ENCODE results near the gene CDC14A.
"Not testable (repeated sequence)": the region's sequence is repeated elsewhere in the genome, so short reads cannot be mapped to it uniquely, and the experiment has no call there.

Gene CDC14A

GRCh38 chr1:100407390-100407789 is 55.1 kb downstream of the CDC14A start:
- DNase-seq (ENCODE audit: low read depth) = not testable (repeated sequence)

GRCh38 chr1:100411019-100411418 is 58.7 kb downstream of the CDC14A start:
- no peak for DNase-seq (ENCODE audit: low read depth)

DNA sequence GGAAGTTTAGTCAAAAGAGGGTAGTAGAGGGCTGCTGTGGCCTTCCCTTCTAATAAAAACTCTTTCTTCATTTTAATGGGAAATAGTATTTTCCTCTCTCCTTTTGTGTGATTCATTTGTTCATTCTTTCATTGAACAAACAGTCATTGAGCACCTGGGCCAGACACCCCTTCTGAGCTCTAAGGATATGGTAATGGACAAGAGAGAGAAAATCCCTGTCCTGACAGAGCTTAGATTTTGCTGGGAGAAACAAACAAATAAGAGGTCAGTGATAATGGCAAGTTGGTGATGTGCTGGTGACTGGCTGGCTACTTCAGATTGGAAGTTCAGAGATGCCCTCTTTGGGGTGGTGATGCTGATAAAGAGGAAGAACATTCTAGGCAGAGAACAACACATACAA is 59.3 kb downstream of the CDC14A start:
- no peak for DNase-seq (ENCODE audit: low read depth)

DNA sequence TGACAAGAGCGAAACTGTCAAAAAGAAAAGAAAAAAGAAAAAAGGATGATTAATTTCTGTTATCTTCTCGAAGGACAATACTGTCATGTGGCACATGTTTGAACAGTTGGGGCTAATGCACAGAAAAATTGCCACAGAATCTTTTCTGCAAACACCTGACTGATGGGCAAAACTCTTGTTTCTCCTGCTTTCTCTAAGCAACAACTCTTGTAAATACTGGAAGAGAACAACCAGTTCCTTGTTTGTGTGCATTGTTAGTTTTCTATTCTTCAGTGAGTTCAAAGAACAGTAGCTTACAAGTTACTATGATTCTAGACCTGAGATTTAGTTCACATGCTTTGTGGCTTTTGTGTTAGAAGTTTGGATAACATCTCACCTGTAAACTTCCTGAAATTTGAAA is 60.7 kb downstream of the CDC14A start:
- DNase-seq (ENCODE audit: low read depth) = no peak

DNA sequence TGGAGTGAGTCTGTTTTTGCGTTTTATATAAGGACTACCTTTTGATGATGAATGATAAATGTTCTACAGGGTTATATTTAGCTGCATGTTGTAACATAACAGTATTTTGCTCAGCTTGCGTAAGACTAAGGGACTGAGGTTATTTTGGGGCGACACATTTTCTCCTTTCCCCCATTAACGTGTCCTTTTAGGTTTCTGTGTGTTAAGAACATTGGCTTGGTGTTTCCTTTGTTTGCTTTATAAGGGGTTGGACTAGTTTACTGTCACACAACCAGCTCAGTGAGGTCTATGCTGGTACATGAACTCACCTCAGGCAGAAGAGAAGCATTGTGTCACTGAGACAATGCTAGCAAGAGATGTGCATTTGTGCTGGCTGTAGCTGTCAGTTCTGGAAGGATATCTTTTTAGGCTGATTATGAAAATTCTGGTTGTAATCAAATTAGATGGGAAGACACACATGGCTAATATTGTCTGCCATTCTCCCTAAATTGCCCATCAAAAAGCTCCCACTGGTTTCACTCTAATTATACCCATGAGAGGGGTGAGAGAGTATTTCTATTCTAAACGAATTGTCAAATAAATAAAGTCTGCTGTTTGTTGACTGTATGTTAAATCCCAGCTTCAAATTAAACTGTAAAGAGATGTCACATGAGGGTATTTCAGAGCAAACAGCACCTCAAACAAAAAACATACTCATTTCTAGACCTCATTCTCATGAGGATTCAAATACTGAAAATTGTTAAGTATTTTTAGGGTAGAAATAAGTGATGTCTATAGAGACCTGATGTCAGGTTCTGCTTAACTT is 62.6 kb downstream of the CDC14A start:
- DNase-seq (ENCODE audit: low read depth) = no peak

DNA sequence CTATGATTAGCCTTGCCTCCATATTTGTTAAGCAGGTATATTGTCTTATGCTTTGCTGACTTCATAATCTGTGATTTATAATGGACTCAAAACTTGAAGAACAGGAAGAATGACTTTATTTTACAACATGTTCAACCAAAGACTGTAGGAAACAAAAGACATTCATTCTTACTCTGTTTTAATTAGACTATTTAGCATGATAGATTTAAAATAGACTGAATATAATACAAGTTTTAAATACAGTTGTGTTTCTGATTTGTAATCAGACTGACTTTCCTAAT is 63.1 kb downstream of the CDC14A start:
- no peak for DNase-seq (ENCODE audit: low read depth)

GRCh38 chr1:100419072-100419471 is 66.8 kb downstream of the CDC14A start:
- no peak for DNase-seq (ENCODE audit: low read depth)

DNA sequence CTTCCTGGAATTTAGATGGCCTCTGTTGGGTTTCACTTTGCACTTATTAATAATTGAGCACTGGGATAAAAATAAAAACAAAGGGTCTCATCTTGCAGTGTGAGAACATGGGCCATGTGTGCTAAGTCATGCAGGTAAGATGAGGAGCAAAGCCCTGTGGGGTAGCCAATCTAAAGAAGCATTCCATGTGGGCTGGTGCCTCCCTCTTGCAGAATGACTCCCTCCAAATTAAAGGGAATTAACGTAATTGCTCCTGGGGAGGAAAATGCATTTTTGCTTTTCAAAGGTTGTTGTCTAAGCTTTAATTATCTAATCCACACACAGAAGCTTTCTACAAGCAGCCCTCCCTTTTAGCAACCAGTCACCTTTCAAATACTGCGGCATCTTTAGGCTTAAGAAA is 69.8 kb downstream of the CDC14A start:
- DNase-seq (ENCODE audit: low read depth) = no peak

- DNase-seq (ENCODE audit: low read depth) = no peak
These were observed 71.6 kb downstream of the CDC14A start for GRCh38 chr1:100423832-100424337.

GRCh38 chr1:100428160-100428559 is 75.9 kb downstream of the CDC14A start:
- DNase-seq (ENCODE audit: low read depth) = no peak

DNA sequence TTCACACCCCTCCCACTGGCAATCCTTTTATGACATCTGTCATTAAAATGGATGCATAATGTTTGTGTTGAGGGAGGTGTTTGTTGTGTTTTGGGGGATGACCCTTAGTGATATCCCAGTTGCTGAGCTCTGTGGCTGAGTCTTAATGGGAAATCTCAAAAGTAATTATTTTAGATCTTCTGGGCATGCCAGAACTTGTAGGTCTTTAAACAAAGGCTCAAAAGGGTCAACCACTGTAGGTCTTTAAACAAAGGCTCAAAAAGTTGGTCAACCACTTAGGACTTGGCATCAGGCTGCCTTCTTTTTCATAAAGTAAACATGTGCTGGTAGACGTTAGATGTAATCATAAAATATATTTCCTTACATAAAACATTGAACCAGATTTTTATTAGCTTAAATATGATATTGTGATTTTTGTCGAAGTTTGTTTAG is 78.0 kb downstream of the CDC14A start:
- no peak for DNase-seq (ENCODE audit: low read depth)

DNA sequence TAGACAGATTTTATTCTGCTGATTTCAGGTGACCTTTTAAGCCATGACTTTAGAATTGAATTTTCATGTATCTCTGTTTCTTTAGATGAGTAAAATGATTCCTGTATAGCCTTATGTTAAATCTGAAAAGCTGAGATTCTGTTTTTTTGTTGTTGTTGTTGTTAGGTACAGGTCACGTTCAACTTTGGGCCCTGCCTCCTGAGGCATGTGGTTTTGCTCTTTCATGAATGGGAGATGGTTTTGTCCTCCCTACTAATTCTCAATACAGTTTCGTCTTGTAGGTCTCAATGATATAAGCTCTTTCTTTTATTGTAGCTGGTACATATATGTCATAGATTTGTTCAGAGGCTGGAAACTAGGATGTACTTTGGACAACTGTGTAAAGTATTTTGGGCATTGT is 79.6 kb downstream of the CDC14A start:
- no peak for DNase-seq (ENCODE audit: low read depth)

DNA sequence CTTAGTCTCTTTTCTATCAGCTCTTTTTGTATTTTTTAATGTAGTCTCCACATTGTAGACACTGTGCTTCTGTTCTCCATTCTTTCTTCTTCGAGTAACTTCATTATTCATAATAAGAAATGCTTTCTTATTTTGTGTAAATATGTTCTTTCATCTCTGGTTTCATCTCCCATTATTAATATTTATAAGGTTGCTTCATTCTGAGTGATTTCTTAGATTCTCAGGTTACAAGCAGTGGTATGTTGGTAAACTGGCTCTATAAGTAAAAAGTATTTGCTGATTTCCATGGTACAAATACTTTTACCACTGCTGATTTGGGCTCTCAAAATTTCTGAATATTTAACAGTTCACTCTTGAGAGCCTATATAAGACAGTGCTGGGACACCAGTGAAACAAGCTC is 81.3 kb downstream of the CDC14A start:
- DNase-seq (ENCODE audit: low read depth) = no peak

DNA sequence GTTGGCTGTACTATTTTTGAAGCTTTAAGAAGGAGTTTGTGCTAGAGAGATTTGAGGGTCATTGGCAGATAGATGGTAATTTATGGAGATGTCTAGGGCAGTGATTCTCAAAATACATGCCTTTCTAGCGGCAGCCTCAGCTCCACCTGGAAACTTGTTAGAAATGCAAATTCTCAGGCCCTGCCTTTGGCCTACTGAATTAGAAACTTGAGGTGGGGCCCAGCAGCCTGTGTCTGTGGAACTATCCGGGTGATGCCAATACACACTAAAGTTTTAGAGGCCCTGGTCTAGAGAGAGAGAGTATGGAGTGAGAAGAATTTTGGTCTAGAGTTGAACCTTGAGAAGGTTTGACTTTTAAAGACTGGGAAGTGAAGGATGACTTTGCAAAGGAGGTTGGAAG is 82.5 kb downstream of the CDC14A start:
- no peak for DNase-seq (ENCODE audit: low read depth)

GRCh38 chr1:100438375-100438774 is 86.1 kb downstream of the CDC14A start:
- DNase-seq (ENCODE audit: low read depth) = no peak

DNA sequence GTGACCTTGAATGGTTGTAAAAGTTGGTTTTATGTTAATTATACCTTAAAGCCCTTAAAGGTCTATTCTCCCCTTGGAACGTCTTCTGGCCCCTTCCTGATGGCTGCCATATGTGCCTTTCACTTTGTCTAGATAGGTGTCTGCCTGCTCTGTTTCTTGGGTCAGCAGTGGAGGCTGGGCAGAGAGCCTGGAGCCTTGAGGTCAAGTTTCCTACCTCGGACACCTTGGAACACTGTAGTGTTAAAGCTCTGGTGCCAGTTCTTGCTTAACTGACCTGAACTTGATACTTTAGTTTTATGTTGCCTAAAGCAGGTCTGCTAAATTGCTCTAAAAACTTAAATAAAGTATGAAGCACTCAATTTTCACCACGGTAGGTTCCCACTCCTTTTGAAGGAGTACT is 86.5 kb downstream of the CDC14A start:
- DNase-seq (ENCODE audit: low read depth) = no peak

DNA sequence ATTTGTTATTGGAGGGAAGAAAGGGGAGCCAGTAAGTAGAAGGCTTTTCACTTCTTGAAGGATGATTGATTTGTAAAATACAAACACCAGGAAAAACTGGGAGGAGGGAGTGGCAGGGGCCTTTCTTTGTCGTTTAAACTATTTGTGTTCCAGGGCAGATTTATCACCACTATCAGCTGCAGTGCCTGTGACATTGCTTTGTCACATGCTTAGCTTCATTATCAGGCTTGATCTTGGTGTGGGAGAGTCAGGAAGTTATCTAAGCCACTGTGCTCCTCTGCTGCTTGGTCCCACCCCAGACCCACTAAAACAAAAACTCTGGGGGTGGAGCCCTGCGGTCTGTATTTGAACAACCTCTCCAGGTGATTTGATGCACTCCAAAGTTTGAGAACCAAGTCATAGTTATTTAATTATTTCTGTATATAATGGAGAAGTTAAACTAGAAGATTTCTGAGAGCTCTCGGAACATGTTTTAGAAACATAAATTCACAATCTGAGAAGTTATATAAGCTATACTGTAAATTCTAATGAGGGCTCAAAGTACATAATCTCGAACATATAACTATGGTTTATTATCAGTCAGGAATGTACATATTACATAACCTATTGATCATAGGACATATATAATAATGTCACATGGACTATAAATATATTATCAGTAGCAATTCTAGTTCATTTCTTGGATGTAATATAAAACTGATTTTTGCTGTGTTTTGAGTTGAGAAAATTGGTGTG is 87.9 kb downstream of the CDC14A start:
- no peak for DNase-seq (ENCODE audit: low read depth)

DNA sequence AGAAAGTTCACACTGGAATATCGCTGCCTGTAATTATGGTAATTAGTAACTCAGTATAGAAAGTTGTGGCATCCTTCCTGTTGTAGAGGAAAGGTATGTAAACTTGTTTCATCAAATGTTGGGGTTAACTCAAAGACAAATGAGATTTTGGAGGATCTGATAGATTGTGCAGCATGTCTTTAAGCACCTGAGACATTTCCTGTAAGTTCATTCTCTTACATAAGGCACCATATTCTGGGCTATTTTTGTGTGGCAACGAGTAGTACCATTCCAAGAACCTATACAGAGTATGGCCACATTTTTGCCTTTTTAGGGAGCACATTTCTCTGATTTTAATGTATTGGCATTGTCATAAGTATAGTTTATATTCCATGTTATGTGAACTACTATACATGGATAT is 88.8 kb downstream of the CDC14A start:
- no peak for DNase-seq (ENCODE audit: low read depth)

DNA sequence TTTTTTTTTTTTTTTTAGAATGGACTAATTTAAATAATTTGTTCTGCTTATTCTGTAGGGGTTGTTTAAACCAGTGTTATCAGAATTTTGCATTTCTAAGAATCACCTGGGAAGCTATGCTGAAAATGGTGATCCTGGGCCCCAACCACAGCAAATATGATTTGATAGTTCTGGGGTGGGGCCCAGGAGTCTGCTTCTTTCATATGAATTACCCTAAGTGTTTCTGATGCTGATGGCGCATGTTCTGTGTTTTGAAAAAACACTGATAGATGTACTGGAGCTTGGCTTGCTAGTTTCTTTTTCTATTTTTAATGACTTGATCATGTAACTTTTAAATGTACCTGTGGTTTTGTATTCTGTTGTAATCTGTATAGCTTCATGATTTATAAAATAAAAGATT is 89.3 kb downstream of the CDC14A start:
- DNase-seq (ENCODE audit: low read depth) = no peak

GRCh38 chr1:100443811-100444571 is 91.7 kb downstream of the CDC14A start:
- DNase-seq (ENCODE audit: low read depth) = no peak

DNA sequence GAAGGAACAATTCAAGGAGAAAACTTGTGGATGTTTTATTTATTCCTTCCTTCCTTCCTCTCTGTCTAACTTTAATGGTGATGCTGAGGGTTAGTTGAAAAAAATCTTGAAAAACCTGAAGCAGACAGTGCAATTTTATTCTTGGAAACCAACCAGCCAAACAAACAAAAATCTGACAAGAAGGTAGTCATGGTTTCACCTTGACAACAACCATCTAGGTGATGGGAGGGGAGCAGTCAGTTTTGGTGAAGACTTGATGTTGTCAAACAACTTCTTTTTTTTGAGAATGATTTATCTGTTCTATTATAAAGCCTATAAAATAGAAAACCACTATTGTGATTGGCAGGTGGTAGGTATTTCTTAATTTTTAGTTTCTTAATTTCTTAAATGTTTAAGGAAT is 93.3 kb downstream of the CDC14A start:
- no peak for DNase-seq (ENCODE audit: low read depth)

DNA sequence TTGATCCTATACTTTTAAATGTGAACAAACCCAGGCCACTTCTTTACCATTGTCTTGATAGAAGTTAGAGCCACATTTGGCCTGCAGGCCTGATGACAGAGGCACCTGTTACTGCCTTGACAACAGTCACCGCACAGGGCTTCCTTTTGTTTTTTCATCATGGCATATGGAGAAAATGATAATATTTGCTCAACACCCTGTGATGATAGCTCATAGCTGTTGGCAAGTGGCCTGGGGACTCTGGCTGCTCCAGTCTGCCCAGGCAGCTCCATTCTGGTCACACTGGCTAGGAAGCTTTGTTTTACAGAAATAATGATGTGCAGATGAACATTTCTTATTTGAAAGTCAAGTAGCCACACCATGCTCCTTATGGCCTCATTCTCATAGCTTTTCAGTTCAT is 96.1 kb downstream of the CDC14A start:
- no peak for DNase-seq (ENCODE audit: low read depth)

DNA sequence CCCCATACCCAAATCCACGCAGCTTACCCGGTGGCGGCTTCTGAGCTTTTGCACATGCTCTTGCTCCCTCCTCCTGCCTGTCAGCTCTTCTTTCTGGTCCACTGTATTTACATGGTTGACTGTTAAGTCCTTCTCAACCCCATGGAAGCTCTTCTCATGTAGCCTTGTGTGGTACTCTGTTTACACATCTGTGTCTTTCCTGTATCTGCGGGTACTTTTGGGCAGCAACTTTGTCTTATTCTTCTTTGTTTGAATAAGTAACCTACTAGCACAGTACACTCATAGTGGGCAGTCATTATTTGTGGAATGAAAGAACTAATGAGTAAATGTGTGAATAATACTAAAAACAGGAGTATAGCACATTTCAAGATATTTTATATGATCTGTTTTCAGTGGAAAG is 97.2 kb downstream of the CDC14A start:
- DNase-seq (ENCODE audit: low read depth) = no peak

All from HS-27A (cell line).